PC-3 (cell line): ENCODE results near the gene KDM4C. TPM values are rescaled to one million over a fixed set of nuclear protein-coding genes. Genes with fewer than 3 reads are reported as not detected.
A peak's percentile ranks its signal among the peaks of the same experiment; 100 is the strongest.

Experiments used
- ATAC-seq: fragments of 200-7000 bp; cut with Tn5 transposase; 2 replicates; pipeline ENCODE4 v1.9.1; 2020; ENCODE audit warnings: mild to moderate bottlenecking, moderate library complexity
- BruUV-seq: library from RNA; stranded (reverse); fragments of 400-500 nt; replicated peaks from 2 replicates; lab custom pipeline; 2021; lab: Mats Ljungman, UMichigan
- CTCF ChIA-PET: fragments of 300-600 bp; sonication (Branson Sonifier 250); formaldehyde crosslinking; loops from one replicate; lab custom pipeline; 2022; ENCODE audit warnings: antibody characterized with exemption; lab: Charles Lee
- POLR2A ChIA-PET: fragments of 300-600 bp; sonication (Branson Sonifier 250); formaldehyde crosslinking; loops from one replicate; lab custom pipeline; 2022; ENCODE audit warnings: antibody characterized with exemption; ENCODE audit not compliant: unreplicated experiment; lab: Charles Lee
- DNase-seq: peaks from one replicate; pipeline ENCODE4 v3.0.0-alpha.2; 2015
- H2AFZ ChIP-seq: fragments of 300-600 bp; sonication (generic); 2 replicates; pipeline ENCODE4 v1.6.0; 2016; ENCODE audit warnings: antibody characterized with exemption, low read length
- H3F3A ChIP-seq: fragments of 300-600 bp; sonication (generic); one replicate; pipeline ENCODE4 v1.6.0; 2017; ENCODE audit warnings: antibody characterized with exemption, low read length, control low read depth, mild to moderate bottlenecking; ENCODE audit not compliant: unreplicated experiment
- H3K27ac ChIP-seq: fragments of 300-600 bp; sonication (generic); 2 replicates; pipeline ENCODE4 v1.5.1; 2016; ENCODE audit warnings: mild to moderate bottlenecking, low read length
- H3K27me3 ChIP-seq: fragments of 300-600 bp; sonication (generic); 2 replicates; pipeline ENCODE4 v1.6.1; 2016; ENCODE audit warnings: low read length, mixed read lengths
- H3K36me3 ChIP-seq: fragments of 300-600 bp; sonication (generic); 2 replicates; pipeline ENCODE4 v1.6.1; 2016; ENCODE audit warnings: low read depth, mixed run types, low read length, mixed read lengths
- H3K4me1 ChIP-seq: fragments of 300-600 bp; sonication (generic); 2 replicates; pipeline ENCODE4 v1.5.1; 2016; ENCODE audit warnings: low read length; ENCODE audit not compliant: insufficient read depth
- H3K4me2 ChIP-seq: fragments of 300-600 bp; sonication (generic); 2 replicates; pipeline ENCODE4 v1.6.0; 2016; ENCODE audit warnings: low read length
- H3K4me3 ChIP-seq: fragments of 300-600 bp; sonication (generic); 2 replicates; pipeline ENCODE4 v1.5.1; 2016; ENCODE audit warnings: mild to moderate bottlenecking, low read length, mixed read lengths
- H3K79me2 ChIP-seq: fragments of 300-600 bp; sonication (generic); 2 replicates; pipeline ENCODE4 v1.6.1; 2017; ENCODE audit warnings: low read length, mixed read lengths
- H3K9ac ChIP-seq: fragments of 300-600 bp; sonication (generic); 2 replicates; pipeline ENCODE4 v1.6.0; 2016; ENCODE audit warnings: mild to moderate bottlenecking, low read length
- H3K9me2 ChIP-seq: fragments of 300-600 bp; sonication (generic); replicated peaks from 2 replicates; pipeline ENCODE4 v1.6.1; 2016; ENCODE audit warnings: mixed run types, low read length, mixed read lengths
- H3K9me3 ChIP-seq: fragments of 300-600 bp; sonication (generic); 2 replicates; pipeline ENCODE4 v1.6.1; 2016; ENCODE audit warnings: low read length, mixed read lengths
- H4K20me1 ChIP-seq: fragments of 300-600 bp; sonication (generic); 2 replicates; pipeline ENCODE4 v1.6.1; 2016; ENCODE audit warnings: low read length, mixed read lengths
- EZH2 ChIP-seq: fragments of 300-600 bp; sonication (generic); IDR thresholded peaks from one replicate; pipeline ENCODE4 v1.6.1; 2017; ENCODE audit warnings: antibody characterized with exemption, mild to moderate bottlenecking, low read length; ENCODE audit not compliant: unreplicated experiment
- EZH2phosphoT487 ChIP-seq: fragments of 300-600 bp; sonication (generic); IDR thresholded peaks from 2 replicates; pipeline ENCODE4 v1.6.1; 2018; ENCODE audit warnings: mild to moderate bottlenecking, antibody characterized with exemption, low read length, borderline replicate concordance
- intact Hi-C: fragments of 100-400 bp; cut with micrococcal nuclease; formaldehyde crosslinking; loops from 2 replicates; pipeline ENCODE4 v1.9.0; 2023
- total RNA-seq: library from RNA; depleted of rRNA; stranded (reverse); fragments of >200 nt; gene quantifications from 2 replicates; pipeline ENCODE4 v1.2.3, GENCODE V29; 2014
- TF ChIP-seq, protein P1 (sequence below): fragments of 300-600 bp; sonication (generic); conservative IDR thresholded peaks from 2 replicates; pipeline ENCODE4 v1.5.1; 2017; ENCODE audit warnings: antibody characterized with exemption, low read depth, mild to moderate bottlenecking, low read length

The KDM4C gene
- total RNA-seq, 1 experiment from 2014 or later: 27.0 TPM

DNA sequence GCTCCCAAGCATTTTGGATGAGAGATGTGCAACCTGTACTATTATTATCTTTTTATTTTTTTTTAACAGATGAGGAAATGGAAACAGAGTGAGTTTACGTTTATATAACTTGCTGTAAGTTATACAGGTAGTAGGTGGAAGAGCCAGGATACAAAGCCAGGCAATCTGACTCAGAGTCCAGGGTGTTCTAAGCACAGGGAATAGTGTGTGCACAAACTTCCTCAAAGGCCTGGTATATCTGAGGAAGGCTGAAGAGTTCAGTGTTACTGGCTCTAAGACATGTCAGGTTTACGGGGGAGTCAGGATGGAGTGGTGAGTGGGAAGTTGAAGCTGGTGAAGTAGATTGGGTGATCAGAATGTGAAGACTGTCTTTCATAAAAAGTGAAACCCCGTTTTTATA lies 353.6 kb downstream of the KDM4C start:
- Histone ChIP-seq H3K79me2 (no peaks in the 10 kb centered on the region), H3F3A (no peaks in the 10 kb centered on the region), H3K9ac (no peak overlapping the region), H2AFZ (no peak overlapping the region), H3K36me3 (no peaks in the 10 kb centered on the region), H3K4me3 (no peak overlapping the region), H3K27me3 (no peaks in the 10 kb centered on the region), H3K4me2 (no peak overlapping the region), H3K9me2 (no peaks in the 10 kb centered on the region), H4K20me1 (no peaks in the 10 kb centered on the region), H3K27ac (no peak overlapping the region), H3K4me1 (no peaks in the 10 kb centered on the region), H3K9me3 (no peaks in the 10 kb centered on the region)
- ChIA-PET CTCF (no interaction called here), POLR2A (no interaction called here)
- BruUV-seq: no TSS peak
- DNase-seq (no peak), ATAC-seq (no peak)
- intact Hi-C loops: no loop called here
- no peak for TF ChIP-seq EZH2
- TF ChIP-seq, protein P1, sequence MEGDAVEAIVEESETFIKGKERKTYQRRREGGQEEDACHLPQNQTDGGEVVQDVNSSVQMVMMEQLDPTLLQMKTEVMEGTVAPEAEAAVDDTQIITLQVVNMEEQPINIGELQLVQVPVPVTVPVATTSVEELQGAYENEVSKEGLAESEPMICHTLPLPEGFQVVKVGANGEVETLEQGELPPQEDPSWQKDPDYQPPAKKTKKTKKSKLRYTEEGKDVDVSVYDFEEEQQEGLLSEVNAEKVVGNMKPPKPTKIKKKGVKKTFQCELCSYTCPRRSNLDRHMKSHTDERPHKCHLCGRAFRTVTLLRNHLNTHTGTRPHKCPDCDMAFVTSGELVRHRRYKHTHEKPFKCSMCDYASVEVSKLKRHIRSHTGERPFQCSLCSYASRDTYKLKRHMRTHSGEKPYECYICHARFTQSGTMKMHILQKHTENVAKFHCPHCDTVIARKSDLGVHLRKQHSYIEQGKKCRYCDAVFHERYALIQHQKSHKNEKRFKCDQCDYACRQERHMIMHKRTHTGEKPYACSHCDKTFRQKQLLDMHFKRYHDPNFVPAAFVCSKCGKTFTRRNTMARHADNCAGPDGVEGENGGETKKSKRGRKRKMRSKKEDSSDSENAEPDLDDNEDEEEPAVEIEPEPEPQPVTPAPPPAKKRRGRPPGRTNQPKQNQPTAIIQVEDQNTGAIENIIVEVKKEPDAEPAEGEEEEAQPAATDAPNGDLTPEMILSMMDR: no peak
- no peak for TF ChIP-seq EZH2phosphoT487

DNA sequence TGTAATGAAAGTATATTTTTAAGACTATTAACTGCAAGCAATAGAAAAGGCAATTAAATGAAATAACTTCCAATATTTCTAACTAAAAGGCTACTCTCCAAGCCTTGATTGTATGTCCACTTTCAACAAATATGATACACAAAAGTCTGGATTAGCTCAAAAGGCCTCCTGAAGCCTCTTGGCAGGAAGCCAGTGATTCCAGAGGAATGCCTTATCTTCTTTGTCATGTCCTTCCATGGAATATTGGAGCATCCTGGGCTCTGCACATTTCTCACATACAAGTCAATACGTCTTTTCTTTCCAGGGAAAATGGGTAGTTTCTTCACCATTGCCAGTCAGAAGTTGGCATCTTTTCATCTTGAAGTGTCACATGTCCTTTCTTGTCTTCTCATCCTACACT lies 357.8 kb downstream of the KDM4C start:
- Histone ChIP-seq H2AFZ (no peak overlapping the region), H3K9me3 (no peaks in the 10 kb centered on the region), H3K4me2 (no peak overlapping the region), H3K36me3 (no peaks in the 10 kb centered on the region), H4K20me1 (no peaks in the 10 kb centered on the region), H3K9ac (no peak overlapping the region), H3K4me1 (no peaks in the 10 kb centered on the region; the same call in 1 of the 2 replicates), H3K27ac (no peak overlapping the region), H3K79me2 (no peaks in the 10 kb centered on the region), H3K9me2 (no peaks in the 10 kb centered on the region), H3F3A (no peaks in the 10 kb centered on the region), H3K27me3 (no peaks in the 10 kb centered on the region), H3K4me3 (no peak overlapping the region)
- POLR2A ChIA-PET: no interaction called here
- no TSS peak for BruUV-seq
- CTCF ChIA-PET: no interaction called here
- intact Hi-C loops: no loop called here
- TF ChIP-seq EZH2phosphoT487 (no peak), EZH2 (no peak)
- TF ChIP-seq, protein P1: no peak
- no peak for DNase-seq
- ATAC-seq: no peak

DNA sequence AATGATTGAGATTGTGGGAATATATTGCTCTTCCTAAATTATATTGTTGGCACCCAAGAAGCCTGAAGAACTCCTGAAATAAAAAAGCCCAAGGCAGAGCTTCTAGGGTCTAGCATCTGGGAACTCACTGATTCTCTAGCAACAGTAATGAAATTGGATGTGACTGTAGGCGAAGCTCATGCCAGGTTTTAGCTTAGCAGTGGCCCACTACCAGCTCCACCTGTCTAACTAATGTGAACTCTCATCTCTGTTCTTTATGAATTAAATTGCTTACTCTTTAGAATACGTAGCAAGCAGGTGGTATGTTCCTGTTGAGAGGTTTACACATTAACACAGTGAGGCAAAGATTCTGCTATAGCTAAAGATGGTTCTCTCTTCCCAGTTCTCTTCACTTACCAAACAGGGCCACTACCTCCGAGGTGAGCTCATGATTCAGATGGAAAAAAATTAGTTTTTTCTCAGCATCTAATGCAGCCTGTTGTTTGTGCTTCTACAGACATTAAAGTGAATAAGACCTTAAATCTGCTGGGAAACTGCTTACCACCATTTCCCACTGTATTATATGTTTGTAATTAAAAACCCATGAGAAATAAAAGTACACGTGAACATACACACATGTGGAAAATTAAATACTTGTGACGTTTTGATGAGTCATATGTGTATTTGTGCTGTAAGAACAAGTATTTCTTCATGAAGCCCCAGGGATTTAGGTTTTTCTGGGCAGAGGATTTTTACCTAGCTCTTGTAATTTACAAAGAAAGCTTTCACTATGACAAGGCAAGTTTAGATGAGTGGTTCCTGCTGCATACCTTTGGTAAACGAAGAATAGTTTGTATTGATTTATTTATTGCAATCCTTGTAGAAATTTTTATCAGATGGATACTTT lies 360.1 kb downstream of the KDM4C start:
- Histone ChIP-seq H3K9me3 (no peaks in the 10 kb centered on the region), H3F3A (no peaks in the 10 kb centered on the region), H3K4me2 (no peak overlapping the region), H3K36me3 (no peaks in the 10 kb centered on the region), H4K20me1 (no peaks in the 10 kb centered on the region), H3K27me3 (no peaks in the 10 kb centered on the region), H3K9me2 (no peaks in the 10 kb centered on the region), H3K9ac (no peak overlapping the region), H3K4me1 (no peaks in the 10 kb centered on the region; the same call in 1 of the 2 replicates), H3K4me3 (no peak overlapping the region), H2AFZ (no peak overlapping the region), H3K27ac (no peak overlapping the region), H3K79me2 (no peaks in the 10 kb centered on the region)
- DNase-seq: peak; percentile 41
- CTCF ChIA-PET: no interaction called here
- no TSS peak for BruUV-seq
- intact Hi-C loops: no loop called here
- ATAC-seq: no peak
- TF ChIP-seq EZH2: no peak
- TF ChIP-seq, protein P1: no peak
- TF ChIP-seq EZH2phosphoT487: no peak
- POLR2A ChIA-PET: no interaction called here
